Keratinocyte (primary cell): Measurements from ENCODE around the gene TK2. TPM values are rescaled to one million over a fixed set of nuclear protein-coding genes. Genes with fewer than 3 reads are reported as not detected.

Experiments used
- DNase-seq: peaks from one replicate; pipeline ENCODE4 v3.0.0-alpha.2; 2011; ENCODE audit warnings: low read depth, missing footprints, low spot score
- FAIRE-seq: peaks from 2 replicates; lab custom pipeline; 2011; peaks lifted over from hg19 to GRCh38; lab: Jason Lieb, UNC
- H2AFZ ChIP-seq: 2 replicates; pipeline ENCODE4 v1.6.0; 2012; ENCODE audit warnings: low read length, control low read depth, inconsistent platforms; ENCODE audit not compliant: control insufficient read depth
- H3K27ac ChIP-seq: 2 replicates; pipeline ENCODE4 v1.5.1; 2011; ENCODE audit warnings: low read length; ENCODE audit not compliant: control insufficient read depth, insufficient read depth
- H3K27me3 ChIP-seq: 3 replicates; pipeline ENCODE4 v1.6.0; 2011; ENCODE audit warnings: low read length; ENCODE audit not compliant: control insufficient read depth, insufficient read depth; ENCODE audit errors: extremely low read depth
- H3K36me3 ChIP-seq, 2 experiments: 2 replicates in 1 of 2; 3 replicates in 1 of 2; pipeline ENCODE4 v1.5.1; 2011; ENCODE audit warnings: low read length in 2 of 2, mild to moderate bottlenecking in 1 of 2; ENCODE audit not compliant: control insufficient read depth in 2 of 2, insufficient read depth in 2 of 2; ENCODE audit errors: extremely low read depth in 1 of 2
- H3K4me1 ChIP-seq: 3 replicates; pipeline ENCODE4 v1.5.1; 2011; ENCODE audit warnings: low read length; ENCODE audit not compliant: control insufficient read depth, insufficient read depth; ENCODE audit errors: extremely low read depth
- H3K4me2 ChIP-seq: 3 replicates; pipeline ENCODE4 v1.6.0; 2011; ENCODE audit warnings: low read depth, low read length; ENCODE audit not compliant: control insufficient read depth, insufficient read depth; ENCODE audit errors: extremely low read depth
- H3K4me3 ChIP-seq, 3 experiments: fragments of 200-600 bp in 1 of 3; sonication (generic) in 1 of 3; 2 replicates in 2 of 3; 3 replicates in 1 of 3; pipeline ENCODE4 v1.5.1; 2011 to 2016; ENCODE audit warnings: low read length in 3 of 3, mild to moderate bottlenecking in 3 of 3, control low read depth in 2 of 3, inconsistent platforms in 1 of 3, low read depth in 1 of 3, mixed read lengths in 1 of 3, mixed run types in 1 of 3, moderate library complexity in 1 of 3; ENCODE audit not compliant: control insufficient read depth in 2 of 3, insufficient read depth in 2 of 3; ENCODE audit errors: extremely low read depth in 1 of 3
- H3K79me2 ChIP-seq: 2 replicates; pipeline ENCODE4 v1.6.0; 2012; ENCODE audit warnings: low read length; ENCODE audit not compliant: control insufficient read depth, insufficient read depth
- H3K9ac ChIP-seq: 3 replicates; pipeline ENCODE4 v1.6.0; 2011; ENCODE audit warnings: low read length; ENCODE audit not compliant: control insufficient read depth, insufficient read depth; ENCODE audit errors: extremely low read depth
- H3K9me1 ChIP-seq: 3 replicates; pipeline ENCODE4 v1.6.0; 2011; ENCODE audit warnings: low read length; ENCODE audit not compliant: control insufficient read depth, insufficient read depth; ENCODE audit errors: extremely low read depth
- H3K9me3 ChIP-seq: 2 replicates; pipeline ENCODE4 v1.5.1; 2012; ENCODE audit warnings: low read depth, low read length; ENCODE audit not compliant: control insufficient read depth
- H4K20me1 ChIP-seq: 3 replicates; pipeline ENCODE4 v1.6.0; 2011; ENCODE audit warnings: low read length; ENCODE audit not compliant: control insufficient read depth, insufficient read depth; ENCODE audit errors: extremely low read depth
- CTCF ChIP-seq, 3 experiments: IDR thresholded peaks in 1 of 3; conservative IDR thresholded peaks in 1 of 3; optimal IDR thresholded peaks in 1 of 3; 2 replicates in 2 of 3; 3 replicates in 1 of 3; pipeline versions ENCODE3 to v1.5.1; 2011; ENCODE audit warnings: low read length in 3 of 3, mild to moderate bottlenecking in 3 of 3, moderate library complexity in 2 of 3, control low read depth in 1 of 3, inconsistent platforms in 1 of 3; ENCODE audit not compliant: insufficient read depth in 2 of 3; ENCODE audit errors: extremely low read depth in 1 of 3
- EZH2 ChIP-seq: IDR thresholded peaks from one replicate; pipeline ENCODE4 v1.6.1; 2012; ENCODE audit warnings: inconsistent platforms, mild to moderate bottlenecking, low read length, moderate library complexity
- dilution Hi-C: fragments of 300-500 bp; cut with MboI; formaldehyde crosslinking; loops from one replicate; pipeline ENCODE4 v1.7.0; 2020; ENCODE audit warnings: low sequenced_read_pairs; ENCODE audit not compliant: extremely low pct_ligation_motif_present
- polyA plus RNA-seq, 5 experiments: library from polyadenylated mRNA; depleted of rRNA in 3 of 5; stranded (reverse) in 3 of 5; stranded (forward) in 1 of 5; unstranded in 1 of 5; fragments of >200 nt; gene quantifications; 1 replicate in 1 of 5; 2 replicates in 3 of 5; 3 replicates in 1 of 5; pipeline versions ENCODE4 v1.2.1 to v1.2.3, GENCODE V29; 2011 to 2012; ENCODE audit warnings: missing spikeins in 2 of 5, low read depth in 1 of 5, low replicate concordance in 1 of 5

The TK2 gene
- polyA plus RNA-seq, 1 donor (not counting 4 experiments of a cell fraction or from before 2014, with no cell fraction given): 19.7 TPM

- H3K9ac ChIP-seq: no peak overlapping the region
- no peak for TF ChIP-seq CTCF (optimal IDR thresholded peaks at IDR 0.05 in 1 of 3, IDR thresholded peaks at IDR 0.05 in 1 of 3, conservative IDR thresholded peaks at IDR 0.05 in 1 of 3; ENCODE audit: extremely low read depth in 1 of 3, insufficient read depth in 2 of 3, low read length in 3 of 3)
- TF ChIP-seq EZH2: no peak
- FAIRE-seq (no peak), DNase-seq (no peak)
- no peaks in the 10 kb centered on the region for H3K79me2 ChIP-seq
- peaks cover 2 to 3% of the 10 kb centered on the region in 2 experiments for H3K36me3 ChIP-seq
- H3K9me1 ChIP-seq: no peaks in the 10 kb centered on the region
- no peak overlapping the region for H3K27ac ChIP-seq
- dilution Hi-C loops: no loop called here
- H3K27me3 ChIP-seq: no peaks in the 10 kb centered on the region
- H2AFZ ChIP-seq: no peak overlapping the region
- H4K20me1 ChIP-seq: no peaks in the 10 kb centered on the region
- no peaks in the 10 kb centered on the region for H3K9me3 ChIP-seq
- peaks cover 12% of the 10 kb centered on the region for H3K4me1 ChIP-seq
- H3K4me2 ChIP-seq: peak overlapping the region; percentile 43
- no peak overlapping the region for H3K4me3 ChIP-seq
These were observed 20.0 kb upstream of the TK2 start for GRCh38 chr16:66569827-66570405.

- DNase-seq (no peak), FAIRE-seq (no peak)
- Histone ChIP-seq H3K4me3 (no peak overlapping the region), H3K27ac (no peak overlapping the region), H3K4me2 (no peak overlapping the region), H2AFZ (no peak overlapping the region), H3K36me3 (peaks cover 2 to 3% of the 10 kb centered on the region in 2 experiments), H3K9me3 (no peaks in the 10 kb centered on the region), H3K79me2 (no peaks in the 10 kb centered on the region), H3K4me1 (peaks cover 12% of the 10 kb centered on the region), H4K20me1 (no peaks in the 10 kb centered on the region), H3K9me1 (no peaks in the 10 kb centered on the region), H3K27me3 (no peaks in the 10 kb centered on the region), H3K9ac (no peak overlapping the region)
- TF ChIP-seq CTCF (optimal IDR thresholded peaks at IDR 0.05 in 1 of 3, IDR thresholded peaks at IDR 0.05 in 1 of 3, conservative IDR thresholded peaks at IDR 0.05 in 1 of 3; ENCODE audit: extremely low read depth in 1 of 3, insufficient read depth in 2 of 3, low read length in 3 of 3) (no peak), EZH2 (no peak)
- dilution Hi-C loops: no loop called here
These were observed 19.2 kb upstream of the TK2 start for GRCh38 chr16:66569131-66569530.
